ENCODE data around the gene AIMP2. TPM values are rescaled to one million over a fixed set of nuclear protein-coding genes. Genes with fewer than 3 reads are reported as not detected.
A peak's percentile ranks its signal among the peaks of the same experiment; 100 is the strongest.
"Not testable (repeated sequence)": the region's sequence is repeated elsewhere in the genome, so short reads cannot be mapped to it uniquely, and the experiment has no call there.

Gene AIMP2
- total and polyA plus RNA-seq, 2 donors, result 21.9 to 35.6 TPM

DNA sequence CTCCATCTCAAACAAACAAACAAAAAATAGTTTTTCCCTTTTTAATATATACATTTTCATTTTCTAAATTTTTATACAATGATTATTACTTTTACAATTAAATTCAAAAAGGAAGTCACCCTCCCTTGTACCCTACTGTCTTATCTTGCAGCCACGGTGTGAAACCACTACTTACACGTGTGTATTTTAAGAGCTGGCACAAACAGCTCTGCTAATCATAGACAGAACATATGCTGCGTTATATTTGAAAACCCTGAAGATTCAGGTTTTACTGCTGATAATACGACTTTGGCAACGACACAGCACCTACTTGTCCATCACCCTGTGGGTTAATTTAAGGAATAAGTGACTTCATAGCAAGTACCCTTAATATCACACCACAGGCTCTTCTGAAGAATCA is 23.1 kb downstream of the AIMP2 start:
- no peak for DNase-seq (ENCODE audit: extremely low spot score)
- Histone ChIP-seq H3K4me3 (ENCODE audit: low read depth, low read length) (no peak overlapping the region), H3K36me3 (ENCODE audit: insufficient read depth) (peaks cover 2% of the 10 kb centered on the region), H3K4me1 (ENCODE audit: insufficient read depth) (no peaks in the 10 kb centered on the region), H3K27ac (ENCODE audit: low read depth) (no peak overlapping the region)
- 80% methylated on average over 5 of the region's 5 CpGs for WGBS

DNA sequence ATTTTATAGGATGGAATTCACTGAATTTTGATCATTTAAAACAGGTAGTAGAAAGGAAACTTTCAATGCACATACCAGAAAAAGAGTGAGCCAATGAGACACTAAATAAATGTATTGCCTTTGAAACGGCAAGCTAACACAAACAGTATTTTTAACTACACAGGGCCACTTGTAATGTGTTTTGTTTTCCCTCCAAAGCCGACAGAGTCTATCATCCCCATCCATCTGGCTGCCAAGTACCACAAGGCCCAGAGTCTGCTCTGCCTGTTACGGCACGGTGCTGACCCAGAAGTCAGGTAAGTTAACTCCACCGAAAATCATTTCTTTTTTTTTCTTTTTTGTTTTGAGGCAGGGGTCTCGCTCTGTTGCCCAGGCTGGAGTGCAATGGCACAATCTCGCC is 23.6 kb downstream of the AIMP2 start:
- Histone ChIP-seq H3K4me1 (ENCODE audit: insufficient read depth) (no peaks in the 10 kb centered on the region), H3K27ac (ENCODE audit: low read depth) (no peak overlapping the region), H3K4me3 (ENCODE audit: low read depth, low read length) (no peak overlapping the region), H3K36me3 (ENCODE audit: insufficient read depth) (peaks cover 2% of the 10 kb centered on the region)
- 86% methylated on average over 7 of the region's 7 CpGs for WGBS
- DNase-seq (ENCODE audit: extremely low spot score), result no peak

DNA sequence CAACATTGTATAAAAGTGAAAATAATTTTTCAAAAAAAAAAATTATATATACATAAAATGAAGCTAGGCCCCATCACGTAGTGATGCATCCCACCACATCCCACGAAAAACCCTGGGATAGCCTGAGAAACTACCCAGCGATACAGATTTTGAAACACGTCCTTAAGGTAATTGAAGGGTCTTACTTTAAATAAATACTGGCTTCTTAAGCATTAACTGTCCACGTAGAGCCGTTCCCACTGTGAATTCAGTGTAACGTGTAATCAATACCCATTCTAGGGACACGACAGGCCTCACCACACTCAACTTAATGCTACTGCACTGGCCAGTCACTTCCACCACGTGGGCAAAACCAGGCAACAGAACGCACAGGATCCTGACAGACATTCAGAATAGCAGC is 26.1 kb downstream of the AIMP2 start:
- Histone ChIP-seq H3K27ac (ENCODE audit: low read depth) (no peak overlapping the region), H3K36me3 (ENCODE audit: insufficient read depth) (peaks cover 4% of the 10 kb centered on the region), H3K4me1 (ENCODE audit: insufficient read depth) (no peaks in the 10 kb centered on the region), H3K4me3 (ENCODE audit: low read depth, low read length) (no peak overlapping the region)
- DNase-seq (ENCODE audit: extremely low spot score), result no peak
- WGBS, result 90% methylated on average over 10 of the region's 10 CpGs

DNA sequence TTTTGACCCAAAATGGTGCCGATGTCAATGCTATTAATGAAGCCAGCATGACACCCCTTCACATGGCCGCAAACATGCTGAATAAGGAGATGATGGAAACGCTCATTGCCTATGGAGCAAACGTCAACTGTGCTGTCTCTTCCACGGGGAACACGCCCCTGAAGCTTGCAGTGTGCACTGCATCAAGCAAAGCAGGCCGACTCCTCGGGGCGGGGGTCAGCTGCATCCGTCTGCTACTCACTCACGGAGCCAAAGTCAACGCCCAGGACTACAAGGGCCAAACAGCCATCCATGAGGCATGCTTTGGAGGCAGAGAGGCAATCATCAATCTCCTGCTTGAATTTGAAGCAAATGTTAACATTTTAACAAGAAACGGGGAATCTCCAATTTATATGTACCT is 26.6 kb downstream of the AIMP2 start:
- Histone ChIP-seq H3K4me3 (ENCODE audit: low read depth, low read length) (no peak overlapping the region), H3K4me1 (ENCODE audit: insufficient read depth) (no peaks in the 10 kb centered on the region), H3K27ac (ENCODE audit: low read depth) (no peak overlapping the region), H3K36me3 (ENCODE audit: insufficient read depth) (peaks cover 6% of the 10 kb centered on the region)
- 92% methylated on average over 13 of the region's 13 CpGs for WGBS
- DNase-seq (ENCODE audit: extremely low spot score), result no peak

DNA sequence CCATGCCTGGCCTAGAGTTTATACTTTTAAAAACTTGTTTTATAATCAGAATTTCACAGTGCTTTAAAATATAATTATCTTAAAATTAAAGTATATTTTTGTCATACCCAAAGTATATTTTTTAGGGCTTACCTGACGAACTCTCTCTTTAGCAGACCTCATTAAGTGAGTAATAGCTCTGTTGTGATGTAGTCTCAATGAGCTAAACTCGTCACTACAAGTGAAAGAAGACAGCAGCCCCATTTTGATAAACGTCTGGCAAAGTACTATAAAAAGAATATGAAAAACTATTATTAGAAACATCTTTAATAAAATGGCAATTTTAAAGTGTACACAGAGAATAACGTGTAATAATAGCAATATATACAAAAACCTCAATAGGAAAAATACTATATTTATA is 40.7 kb downstream of the AIMP2 start:
- H3K27ac ChIP-seq (ENCODE audit: low read depth), result no peak overlapping the region
- no peaks in the 10 kb centered on the region for H3K4me1 ChIP-seq (ENCODE audit: insufficient read depth)
- WGBS, result 70% methylated on average over 4 of the region's 4 CpGs
- no peak for DNase-seq (ENCODE audit: extremely low spot score)
- no peak overlapping the region for H3K4me3 ChIP-seq (ENCODE audit: low read depth, low read length)
- H3K36me3 ChIP-seq (ENCODE audit: insufficient read depth), result peaks cover 3% of the 10 kb centered on the region

DNA sequence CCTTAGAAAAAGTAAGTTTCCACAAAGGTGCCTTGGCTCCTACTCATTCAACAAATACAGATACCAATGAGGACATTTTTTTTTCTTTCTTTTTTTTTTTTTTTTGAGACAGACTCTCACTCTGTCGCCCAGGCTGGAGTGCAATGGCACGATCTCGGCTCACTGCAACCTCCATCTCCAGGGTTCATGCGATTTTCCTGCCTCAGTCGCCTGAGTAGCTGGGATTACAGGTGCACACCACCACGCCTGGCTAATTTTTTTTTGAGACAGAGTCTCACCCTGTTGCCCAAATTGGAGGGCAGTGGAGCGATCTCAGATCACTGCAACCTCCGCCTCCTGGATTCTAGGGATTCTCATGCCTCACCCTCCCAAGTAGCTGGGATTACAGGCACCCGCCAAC is 42.1 kb downstream of the AIMP2 start:
- not testable (repeated sequence) for H3K36me3 ChIP-seq (ENCODE audit: insufficient read depth); H3K4me3 ChIP-seq (ENCODE audit: low read depth, low read length)
- 95% methylated on average over 9 of the region's 9 CpGs for WGBS

DNA sequence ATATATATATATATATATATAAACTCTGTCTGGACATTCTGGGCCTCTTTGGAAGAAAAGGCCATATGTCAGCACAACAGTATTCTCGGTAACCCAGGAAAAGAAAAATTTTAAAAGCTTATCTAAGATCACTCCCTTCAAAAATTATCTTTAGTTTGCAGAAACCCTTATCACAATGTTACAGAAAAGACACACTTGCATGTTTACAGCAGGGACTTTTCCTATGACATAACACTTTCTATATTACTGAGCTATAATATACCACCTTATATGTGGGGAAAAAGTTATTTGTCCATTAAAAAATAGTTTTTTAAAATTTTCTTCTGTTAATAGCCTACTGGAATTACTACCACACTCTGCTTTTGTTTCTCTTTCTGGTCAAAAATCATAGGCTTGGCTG is 47.5 kb downstream of the AIMP2 start:
- DNase-seq (ENCODE audit: extremely low spot score), result no peak
- Histone ChIP-seq H3K4me3 (ENCODE audit: low read depth, low read length) (no peak overlapping the region), H3K27ac (ENCODE audit: low read depth) (no peak overlapping the region), H3K4me1 (ENCODE audit: insufficient read depth) (no peaks in the 10 kb centered on the region), H3K36me3 (ENCODE audit: insufficient read depth) (no peaks in the 10 kb centered on the region)
- 46% methylated on average over 1 of the region's 1 CpG for WGBS

More for the DNA sequence above, 42.1 kb downstream of the AIMP2 start:
- not testable (repeated sequence) for H3K4me1 ChIP-seq (ENCODE audit: insufficient read depth); H3K27ac ChIP-seq (ENCODE audit: low read depth); DNase-seq (ENCODE audit: extremely low spot score)

DNA sequence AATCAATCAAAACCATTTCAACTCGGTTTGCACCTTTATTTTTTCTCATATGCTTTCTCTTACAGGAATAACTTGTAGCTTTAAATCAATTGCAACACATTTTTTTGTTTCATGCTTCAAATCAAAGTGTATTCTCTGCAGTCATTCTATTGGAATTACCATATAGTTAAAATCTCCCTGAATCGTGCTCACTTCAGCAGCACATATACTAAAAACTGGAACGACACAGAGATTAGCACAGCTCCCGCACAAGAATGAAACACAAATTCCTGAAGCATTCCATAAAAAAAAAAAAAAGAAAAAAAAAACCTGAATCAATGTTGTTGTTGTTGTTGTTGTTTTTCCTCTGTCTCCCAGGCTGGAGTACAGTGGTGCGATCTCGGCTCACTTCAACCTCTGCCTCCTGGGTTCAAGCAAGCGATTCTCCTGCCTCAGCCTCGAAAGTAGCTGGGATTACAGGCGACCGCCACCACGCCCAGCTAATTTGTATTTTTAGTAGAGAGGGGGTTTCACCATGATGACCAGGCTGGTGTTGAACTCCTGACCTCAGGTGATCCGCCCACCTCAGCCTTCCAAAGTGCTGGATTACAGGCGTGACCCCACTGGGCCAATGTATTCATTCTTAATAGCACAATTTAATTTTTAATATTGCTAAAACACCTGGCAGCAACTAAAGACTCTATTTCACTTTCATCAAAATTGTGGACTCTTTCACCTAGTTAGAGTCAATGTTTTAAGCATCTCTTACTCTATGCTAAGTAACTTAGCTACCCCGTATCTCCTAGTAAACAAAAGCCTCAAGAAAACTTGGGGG is 48.5 kb downstream of the AIMP2 start:
- DNase-seq (ENCODE audit: extremely low spot score), result no peak
- Histone ChIP-seq H3K27ac (ENCODE audit: low read depth) (no peak overlapping the region), H3K4me1 (ENCODE audit: insufficient read depth) (no peaks in the 10 kb centered on the region), H3K4me3 (ENCODE audit: low read depth, low read length) (peak overlapping the region; percentile 83), H3K36me3 (ENCODE audit: insufficient read depth) (no peaks in the 10 kb centered on the region)
- 65% methylated on average over 14 of the region's 14 CpGs for WGBS

DNA sequence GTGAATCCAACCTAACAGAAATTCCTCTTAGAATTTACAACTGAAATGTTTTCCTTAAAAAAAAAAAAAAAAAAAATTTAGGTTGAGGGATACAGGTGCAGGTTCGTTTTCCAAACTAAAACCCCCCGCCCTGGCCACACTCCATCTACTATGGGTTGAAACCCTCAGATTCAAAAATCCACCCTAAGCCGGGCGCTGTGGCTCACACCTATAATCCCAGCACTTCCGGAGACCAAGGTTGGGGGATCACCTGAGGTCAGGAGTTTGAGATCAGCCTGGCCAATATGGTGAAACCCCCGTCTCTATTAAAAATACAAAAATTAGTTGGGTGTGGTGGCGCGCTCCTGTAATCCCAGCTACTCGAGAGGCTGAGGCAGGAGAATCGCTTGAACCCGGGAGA is 50.9 kb downstream of the AIMP2 start:
- WGBS, result 96% methylated on average over 11 of the region's 11 CpGs
- H3K27ac ChIP-seq (ENCODE audit: low read depth); H3K4me1 ChIP-seq (ENCODE audit: insufficient read depth); H3K36me3 ChIP-seq (ENCODE audit: insufficient read depth); H3K4me3 ChIP-seq (ENCODE audit: low read depth, low read length); DNase-seq (ENCODE audit: extremely low spot score): not testable (repeated sequence)

DNA sequence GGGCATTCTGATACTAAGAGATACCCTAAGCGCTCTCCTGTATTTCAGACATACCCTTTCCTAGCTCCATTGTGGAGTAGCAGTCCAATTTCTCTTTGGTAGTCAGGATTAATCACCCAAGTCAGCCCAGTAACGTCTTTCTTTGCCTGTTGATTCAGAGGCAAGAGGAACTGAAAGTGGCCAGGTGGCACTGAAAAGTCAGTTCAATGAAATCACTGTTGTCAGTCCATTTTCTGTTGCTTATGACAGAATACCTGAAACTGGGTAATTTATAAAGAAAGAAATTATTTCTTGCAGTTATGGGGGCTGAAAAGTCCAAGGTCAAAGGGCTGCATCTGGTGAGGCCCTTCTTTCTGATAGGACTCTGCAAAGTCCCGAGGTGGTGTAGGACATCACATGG is 62.3 kb downstream of the AIMP2 start:
- H3K4me3 ChIP-seq (ENCODE audit: low read depth, low read length), result no peak overlapping the region
- no peak for DNase-seq (ENCODE audit: extremely low spot score)
- 75% methylated on average over 3 of the region's 3 CpGs for WGBS
- no peaks in the 10 kb centered on the region for H3K4me1 ChIP-seq (ENCODE audit: insufficient read depth)
- no peaks in the 10 kb centered on the region for H3K36me3 ChIP-seq (ENCODE audit: insufficient read depth)
- H3K27ac ChIP-seq (ENCODE audit: low read depth), result no peak overlapping the region

Small RNAs within 50 kb of the gene (small RNA-seq; reads per million reads assigned to genes)
- not detected for gene RF00019
- not detected for gene RNU6-218P
- gene SNORA80D, result 0.80 reads per million, percentile 68 among the genes with 10 or more reads in this experiment

Other genes starting within 250 kb of the AIMP2 start
- gene RNF216, start 227.6 kb upstream of the AIMP2 start, total RNA-seq, result 52.2 TPM
- gene RNF216, start 227.6 kb upstream of the AIMP2 start, polyA plus RNA-seq, result 29.4 TPM
- gene OCM, start 128.5 kb upstream of the AIMP2 start, total RNA-seq, result not detected
- gene OCM, start 128.5 kb upstream of the AIMP2 start, polyA plus RNA-seq, result not detected
- 38.3 TPM for gene CCZ1, start 110.5 kb upstream of the AIMP2 start, total RNA-seq
- gene CCZ1, start 110.5 kb upstream of the AIMP2 start, polyA plus RNA-seq, result 47.1 TPM
- gene RSPH10B, start 38.6 kb upstream of the AIMP2 start, total RNA-seq, result not detected
- gene RSPH10B, start 38.6 kb upstream of the AIMP2 start, polyA plus RNA-seq, result 0.09 TPM
- 16.5 TPM for gene PMS2, start 223 bp upstream of the AIMP2 start, total RNA-seq
- gene PMS2, start 223 bp upstream of the AIMP2 start, polyA plus RNA-seq, result 6.3 TPM
- not detected for gene ANKRD61, start 22.1 kb downstream of the AIMP2 start, total RNA-seq
- 0.06 TPM for gene ANKRD61, start 22.1 kb downstream of the AIMP2 start, polyA plus RNA-seq
- 78.1 TPM for gene EIF2AK1, start 49.9 kb downstream of the AIMP2 start, total RNA-seq
- 29.3 TPM for gene EIF2AK1, start 49.9 kb downstream of the AIMP2 start, polyA plus RNA-seq
- 8.2 TPM for gene USP42, start 95.7 kb downstream of the AIMP2 start, total RNA-seq
- 6.1 TPM for gene USP42, start 95.7 kb downstream of the AIMP2 start, polyA plus RNA-seq

Data from urinary bladder (tissue), 4 donors.